ENCODE data around the gene ATP5F1E.
"Not testable (repeated sequence)": the region's sequence is repeated elsewhere in the genome, so short reads cannot be mapped to it uniquely, and the experiment has no call there.

Gene ATP5F1E

DNA sequence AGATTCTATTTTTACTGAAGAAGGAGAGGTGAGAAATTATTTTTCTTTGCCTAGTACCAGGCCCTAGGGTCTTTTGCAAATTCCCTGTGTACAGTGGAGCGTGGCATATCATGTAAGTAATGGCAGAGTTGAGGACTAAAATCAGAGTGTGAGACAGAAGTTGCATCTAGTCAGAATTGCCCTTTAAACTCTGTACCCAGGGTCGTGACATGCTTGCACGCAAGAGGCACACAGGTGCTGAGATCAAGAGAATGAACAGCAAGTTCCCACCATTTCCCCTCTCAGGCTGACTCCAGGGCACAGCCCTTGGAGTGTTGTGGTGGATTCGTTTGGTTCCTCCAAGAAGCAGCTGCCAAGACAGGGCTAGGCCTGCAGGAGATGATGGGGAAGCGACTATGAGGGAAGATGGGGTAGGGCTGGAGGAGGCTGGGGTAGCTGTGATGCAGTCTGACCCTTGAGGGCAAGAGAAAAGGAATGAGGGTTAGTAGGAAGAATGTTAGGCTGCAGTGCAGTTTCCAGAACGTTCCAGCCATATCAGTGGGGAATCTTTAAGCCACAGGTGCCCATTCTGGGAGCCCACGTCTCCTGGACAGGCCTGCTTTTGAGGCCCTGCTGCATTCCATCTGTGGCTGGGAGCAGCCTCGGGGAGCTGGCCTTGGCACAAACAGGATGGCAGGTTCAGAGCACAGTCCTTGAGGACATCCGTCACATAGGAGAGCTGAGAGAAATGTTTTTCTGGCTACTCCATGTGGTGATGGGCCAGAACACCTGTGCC lies 44.2 kb downstream of the ATP5F1E start:
- no peak for DNase-seq

DNA sequence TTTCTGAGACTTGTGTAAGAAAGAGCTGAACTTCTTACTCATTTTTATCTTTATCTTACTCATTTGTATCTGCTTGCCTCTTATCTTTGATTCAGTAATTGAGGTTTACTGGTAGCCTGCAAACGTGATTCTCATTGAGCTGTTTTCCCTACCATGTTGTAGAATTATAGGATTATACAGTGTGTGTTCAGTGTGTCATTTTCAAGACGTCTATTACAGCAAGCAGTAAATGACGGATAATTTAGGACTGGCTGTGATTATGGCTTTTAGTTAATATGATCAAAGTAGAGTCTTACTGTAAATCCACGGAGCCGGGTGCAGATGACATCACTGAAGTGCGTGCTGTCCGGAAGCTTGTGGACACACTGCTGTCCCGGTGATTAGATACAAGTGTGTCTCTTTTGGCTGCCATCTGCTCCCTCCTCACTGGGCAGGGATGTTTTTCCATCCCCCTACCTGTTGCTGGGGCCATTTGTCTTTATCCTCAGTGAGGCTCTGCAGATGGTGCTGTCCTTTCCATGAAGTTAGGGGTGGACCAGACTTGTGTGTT lies 45.1 kb downstream of the ATP5F1E start:
- no peak for DNase-seq

DNA sequence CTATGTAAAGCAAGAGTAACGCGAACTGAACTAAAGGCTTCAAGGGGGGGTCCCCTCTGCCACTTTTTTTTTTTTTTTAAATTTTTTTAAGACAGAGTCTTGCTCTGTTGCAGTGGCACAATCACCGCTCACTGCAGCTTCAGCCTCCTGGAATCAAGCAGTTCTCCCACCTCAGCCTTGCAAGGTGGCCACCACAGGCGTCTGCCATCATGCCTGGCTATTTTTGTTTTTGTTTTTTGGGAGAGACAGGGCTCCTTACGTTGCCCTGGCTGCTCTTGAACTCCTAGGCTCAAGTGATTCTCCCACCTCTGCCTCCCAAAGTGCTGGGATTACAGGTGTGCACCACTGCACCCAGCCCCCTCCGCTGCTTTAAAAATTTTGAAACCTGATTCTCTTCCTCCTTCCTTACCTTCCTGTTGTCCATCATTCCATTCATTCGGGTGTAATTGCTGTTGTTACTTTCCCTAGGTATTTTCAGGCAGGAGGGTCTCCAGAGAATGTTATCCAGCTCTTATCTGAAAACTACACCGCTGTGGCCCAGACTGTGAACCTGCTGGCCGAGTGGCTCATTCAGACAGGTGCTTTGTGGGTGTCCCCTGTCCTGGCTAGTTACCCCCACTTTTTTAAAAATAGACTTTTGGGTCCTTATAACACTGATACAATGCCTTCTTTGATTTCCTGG lies 45.7 kb downstream of the ATP5F1E start:
- no peak for DNase-seq

DNA sequence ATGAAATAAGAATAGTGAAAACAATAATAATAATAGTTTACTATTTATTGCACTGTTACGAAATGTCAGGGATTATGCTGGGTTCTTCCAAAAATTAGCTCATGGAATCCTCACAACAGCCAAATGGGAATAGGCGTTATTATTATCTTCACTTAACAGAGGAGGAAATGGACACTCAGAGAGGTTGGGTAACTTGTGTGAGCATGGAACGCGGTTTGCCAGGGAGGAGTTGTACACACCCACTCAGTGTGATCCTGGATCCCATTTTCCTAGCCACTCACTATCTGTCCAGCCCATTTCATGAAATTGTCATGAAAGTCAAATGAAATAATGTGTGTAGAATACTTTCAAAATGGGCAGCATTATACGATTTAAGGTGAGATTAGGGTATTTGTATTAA lies 46.5 kb downstream of the ATP5F1E start:
- DNase-seq: no peak

DNA sequence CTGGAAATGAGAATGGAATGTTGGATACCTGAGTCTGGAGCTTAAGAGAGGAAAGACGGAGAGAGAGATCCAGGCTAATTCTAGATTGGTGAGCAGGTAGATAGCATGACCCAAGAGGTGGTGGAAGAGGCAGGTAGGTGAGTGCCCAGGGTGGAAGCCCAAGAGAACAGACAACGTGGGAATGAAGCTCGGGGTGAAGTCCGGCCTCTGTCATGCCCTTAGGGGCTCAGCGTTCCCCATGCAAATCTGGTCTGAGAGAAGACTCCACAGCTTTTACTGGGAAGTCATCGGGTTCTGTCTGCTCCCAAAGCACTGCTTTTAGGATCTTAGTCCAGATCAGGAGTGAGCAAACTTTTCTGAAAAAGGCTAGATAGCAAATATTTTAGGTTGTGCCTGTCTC lies 47.4 kb downstream of the ATP5F1E start:
- DNase-seq: no peak

DNA sequence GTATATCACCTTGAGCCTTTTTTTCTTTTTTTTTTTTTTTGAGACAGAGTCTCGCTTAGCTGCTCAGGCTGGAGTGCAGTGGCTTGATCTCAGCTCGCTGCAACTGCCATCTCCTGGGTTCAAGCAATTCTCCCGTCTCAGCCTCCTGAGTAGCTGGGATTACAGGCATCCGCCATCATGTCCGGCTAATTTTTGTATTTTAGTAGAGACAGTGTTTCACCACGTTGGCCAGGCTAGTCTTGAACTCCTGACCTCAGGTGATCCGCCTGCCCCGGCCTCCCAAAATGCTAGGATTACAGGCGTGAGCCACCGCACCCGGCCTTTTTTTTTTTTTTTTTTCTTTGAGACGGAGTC lies 49.0 kb downstream of the ATP5F1E start:
- DNase-seq: not testable (repeated sequence)

DNA sequence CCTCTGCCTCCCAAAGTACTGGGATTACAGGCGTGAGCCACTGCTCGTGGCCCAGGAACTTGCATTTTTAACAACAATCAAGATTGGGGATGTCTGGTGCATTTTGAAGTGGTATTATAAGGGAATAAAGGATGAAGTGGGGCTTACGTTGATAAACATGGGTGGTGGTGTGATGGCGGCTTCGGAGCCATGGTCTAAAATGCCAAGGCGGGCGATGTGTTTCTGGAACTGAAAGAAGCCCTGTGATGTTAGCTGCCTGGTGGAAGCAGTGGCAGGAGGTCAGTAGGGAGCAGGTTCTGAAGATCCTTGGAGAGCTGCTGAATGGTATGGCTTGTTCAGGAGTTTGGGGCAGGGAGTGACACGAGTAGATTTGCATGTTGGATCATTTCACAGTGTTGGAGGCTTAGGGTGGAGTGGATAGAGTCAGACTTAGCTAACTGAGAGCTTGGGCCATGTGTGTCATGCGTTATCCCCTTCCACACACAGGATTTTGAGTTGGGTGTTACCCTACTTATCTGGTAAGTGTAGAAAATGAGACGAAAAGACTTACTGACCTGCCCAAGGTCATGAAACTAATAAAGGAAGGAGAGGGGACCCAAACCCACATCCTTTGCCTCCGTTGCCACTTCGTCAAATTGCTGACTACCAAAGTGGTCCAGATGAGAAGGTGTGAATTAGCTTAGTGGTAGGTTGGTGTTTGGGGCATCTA lies 49.6 kb downstream of the ATP5F1E start:
- no peak for DNase-seq

DNA sequence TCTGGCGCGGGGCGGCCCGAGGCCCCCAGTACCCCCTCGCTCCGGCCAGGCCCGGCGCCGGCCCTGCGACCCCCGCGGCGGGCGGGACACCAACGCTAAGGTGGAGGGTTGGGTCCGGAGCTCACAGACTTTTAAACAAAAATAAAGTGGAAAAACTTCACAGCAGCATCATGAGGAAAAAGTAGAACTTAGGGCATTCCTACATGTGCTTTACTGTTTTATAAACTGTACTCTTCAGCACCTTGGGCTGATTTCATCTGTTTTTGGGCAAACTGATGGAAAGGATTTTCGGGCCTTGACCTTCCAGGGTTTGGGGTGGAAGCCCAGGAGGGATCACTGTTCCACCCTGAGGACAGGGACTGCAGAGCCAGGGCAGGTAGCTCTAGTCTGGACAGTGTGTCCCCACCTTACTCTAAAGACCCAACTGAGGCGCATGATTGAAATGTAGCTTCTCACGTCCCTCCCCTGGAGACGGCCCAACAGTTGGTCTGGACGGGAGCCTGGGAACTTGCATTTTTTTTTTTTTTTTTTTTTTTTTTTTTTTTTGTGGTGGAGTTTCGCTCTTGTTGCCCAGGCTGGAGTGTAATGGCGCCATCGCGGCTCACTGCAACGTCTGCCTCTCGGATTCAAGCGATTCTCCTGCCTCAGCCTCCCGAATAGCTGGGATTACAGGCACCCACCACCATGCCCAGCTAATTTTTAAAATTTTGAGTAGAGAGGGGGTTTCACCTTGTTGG lies 50.3 kb downstream of the ATP5F1E start:
- no peak for DNase-seq

DNA sequence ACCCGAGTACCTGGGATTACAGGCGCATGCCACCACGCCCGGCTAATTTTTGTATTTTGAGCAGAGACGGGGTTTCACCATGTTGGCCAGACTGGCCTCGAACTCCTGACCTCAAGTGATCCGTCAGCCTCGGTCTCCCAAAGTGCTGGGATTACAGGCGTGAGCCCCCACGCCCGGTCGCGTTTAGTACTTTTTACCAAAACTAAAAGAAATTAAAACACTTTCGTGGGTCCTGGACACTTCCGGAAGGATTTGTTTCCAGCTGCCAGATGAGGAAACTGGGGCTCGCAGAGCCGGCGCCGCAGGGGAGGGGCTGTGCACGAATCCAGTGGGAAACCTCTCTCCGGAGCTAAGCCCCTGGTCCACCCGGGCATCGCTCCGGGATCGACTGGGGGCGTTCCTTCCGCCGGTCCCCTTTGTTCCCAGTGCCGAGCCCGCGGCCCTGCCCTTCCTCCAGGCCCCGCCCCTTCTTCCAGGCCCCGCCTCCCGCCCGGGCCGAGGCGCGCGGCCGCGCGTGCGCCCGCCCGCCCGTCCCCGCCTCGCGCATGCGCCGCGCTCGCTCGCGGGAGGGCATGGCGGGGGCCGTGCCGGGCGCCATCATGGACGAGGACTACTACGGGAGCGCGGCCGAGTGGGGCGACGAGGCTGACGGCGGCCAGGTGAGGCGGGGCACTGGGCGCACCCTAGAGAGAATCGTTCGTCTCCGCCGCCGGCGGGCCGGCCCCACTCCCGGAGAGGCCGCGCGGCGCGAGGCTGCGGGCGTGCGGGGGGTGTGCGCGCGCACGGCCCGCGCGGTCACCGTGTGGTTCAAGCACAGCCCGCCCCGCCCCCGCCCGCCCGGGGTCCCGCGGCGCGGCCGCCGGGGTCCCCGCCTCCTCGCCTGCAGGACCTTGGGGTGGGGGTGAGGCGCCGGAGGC lies 51.2 kb downstream of the ATP5F1E start, which contains the start of gene NELFCD:
Gene NELFCD (plus strand): TSS at position 546 of the 917 bp plus-strand sequence. CDS start 54 bp downstream, at position 600.
- DNase-seq: peak; percentile 92

DNA sequence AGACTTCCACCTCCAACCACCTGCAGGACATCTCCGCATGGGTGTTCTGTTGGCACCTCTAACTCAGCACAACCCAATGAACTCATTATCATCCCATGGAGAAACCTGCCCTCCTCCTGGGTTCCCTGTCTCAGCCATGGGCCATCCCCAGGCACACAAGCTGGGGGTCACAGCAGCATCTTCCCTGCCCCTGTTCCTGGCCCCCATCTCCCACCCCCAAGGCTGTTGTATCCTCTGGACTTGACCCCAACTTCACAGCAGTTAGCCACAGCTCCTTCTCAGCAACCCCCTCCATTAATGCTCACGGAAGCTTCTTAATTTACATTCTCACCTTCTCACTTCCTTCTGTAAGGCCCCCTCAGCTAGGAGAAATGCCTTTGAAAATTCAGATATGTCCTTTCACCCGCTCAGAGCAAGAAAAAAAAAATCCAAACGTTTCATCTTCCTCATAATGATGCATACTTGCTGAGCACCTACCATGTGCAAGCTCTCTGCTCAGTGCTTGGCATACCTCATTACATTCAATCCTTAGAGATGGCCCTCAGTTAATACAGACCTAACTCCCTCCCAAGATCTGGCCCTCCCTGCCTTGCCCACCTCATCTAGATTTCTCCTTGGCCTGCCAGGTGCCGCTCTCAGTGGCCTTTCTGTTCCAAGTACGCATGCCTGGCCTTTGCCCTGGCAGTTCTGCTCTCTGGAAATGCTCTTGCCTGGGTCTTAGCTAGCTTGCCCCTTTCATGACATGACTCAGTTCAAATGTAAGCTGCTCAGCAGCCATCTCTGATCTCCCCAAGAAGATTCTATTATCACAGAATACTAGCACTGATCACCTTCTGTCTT lies 53.6 kb downstream of the ATP5F1E start:
- DNase-seq: no peak

DNA sequence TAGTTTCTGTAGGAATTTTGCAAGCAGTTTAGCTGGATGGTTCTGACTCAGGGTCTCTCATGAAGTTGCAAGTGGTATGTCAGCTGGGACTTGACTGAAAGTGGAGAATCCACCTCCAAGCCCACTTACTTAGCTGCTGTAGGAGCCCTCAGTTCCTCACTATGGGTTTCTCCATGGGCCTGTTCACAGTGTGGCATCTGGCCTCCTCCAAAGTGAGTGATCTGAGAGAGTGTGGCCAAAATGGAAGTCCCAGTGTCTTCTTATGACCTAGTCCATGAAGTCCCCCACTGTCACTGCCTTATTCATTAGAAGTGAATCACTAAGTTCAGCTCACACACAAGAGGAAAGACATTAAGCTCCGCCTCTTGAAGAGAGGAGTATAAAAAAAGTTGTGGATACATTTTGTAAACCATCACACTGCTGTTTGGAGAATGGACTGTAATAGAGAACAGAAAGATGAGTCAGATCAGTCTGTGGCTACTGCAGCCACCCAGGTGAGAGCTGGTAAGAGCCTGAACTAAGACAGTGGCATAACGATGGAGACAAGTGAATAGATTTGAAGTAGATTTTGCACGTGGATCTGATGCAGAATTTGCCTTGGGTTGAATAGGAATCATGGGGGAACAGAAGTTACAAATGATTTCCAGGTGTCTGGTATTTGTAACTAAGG lies 55.9 kb downstream of the ATP5F1E start:
- DNase-seq: no peak
